Mucosa of stomach (tissue), 1 donor: Measurements from ENCODE around the gene NUP214.
"Not testable (repeated sequence)": the region's sequence is repeated elsewhere in the genome, so short reads cannot be mapped to it uniquely, and the experiment has no call there.

ENCODE experiments used
- H3K27me3 ChIP-seq: one replicate; pipeline ENCODE4 v1.7.0; 2013; ENCODE audit warnings: mild to moderate bottlenecking, low read length; ENCODE audit not compliant: control insufficient read depth, insufficient read depth
- H3K36me3 ChIP-seq: one replicate; pipeline ENCODE4 v1.7.0; 2013; ENCODE audit warnings: low read length; ENCODE audit not compliant: control insufficient read depth, insufficient read depth
- H3K4me1 ChIP-seq: one replicate; pipeline ENCODE4 v1.7.0; 2013; ENCODE audit warnings: mild to moderate bottlenecking, low read length; ENCODE audit not compliant: control insufficient read depth, insufficient read depth
- H3K4me3 ChIP-seq: one replicate; pipeline ENCODE4 v1.7.0; 2013; ENCODE audit warnings: low read length
- H3K9ac ChIP-seq: one replicate; pipeline ENCODE4 v1.7.0; 2013; ENCODE audit warnings: mild to moderate bottlenecking, low read length, moderate library complexity
- H3K9me3 ChIP-seq: one replicate; pipeline ENCODE4 v1.7.0; 2013; ENCODE audit warnings: mild to moderate bottlenecking, low read length, moderate library complexity; ENCODE audit not compliant: control insufficient read depth
- donor health status: Pancreatic carcinoma.

NUP214 gene

DNA sequence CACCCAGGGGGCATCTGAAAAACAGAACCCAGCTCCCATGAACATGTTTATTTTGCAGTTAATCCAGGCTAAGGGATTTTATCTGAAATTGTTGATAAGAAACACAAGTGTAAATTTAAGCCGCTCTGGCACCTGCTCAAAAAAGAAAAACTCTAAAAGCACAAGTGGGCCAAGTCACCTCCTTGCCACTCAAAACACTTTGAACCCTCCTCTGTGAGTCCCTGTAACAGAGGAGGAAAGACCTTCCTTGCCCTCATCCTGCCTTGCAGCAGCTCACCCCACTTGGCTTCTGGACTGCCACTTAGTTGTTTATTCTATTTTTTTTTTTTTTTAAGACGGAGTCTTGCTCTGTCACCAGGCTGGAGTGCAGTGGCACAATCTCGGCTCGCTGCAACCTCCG, 111.4 kb downstream of the NUP214 start:
- H3K9ac ChIP-seq = no peak overlapping the region
- peaks cover 17% of the 10 kb centered on the region for H3K4me1 ChIP-seq
- no peaks in the 10 kb centered on the region for H3K9me3 ChIP-seq
- no peaks in the 10 kb centered on the region for H3K36me3 ChIP-seq
- peaks cover 11% of the 10 kb centered on the region for H3K27me3 ChIP-seq
- no peak overlapping the region for H3K4me3 ChIP-seq

DNA sequence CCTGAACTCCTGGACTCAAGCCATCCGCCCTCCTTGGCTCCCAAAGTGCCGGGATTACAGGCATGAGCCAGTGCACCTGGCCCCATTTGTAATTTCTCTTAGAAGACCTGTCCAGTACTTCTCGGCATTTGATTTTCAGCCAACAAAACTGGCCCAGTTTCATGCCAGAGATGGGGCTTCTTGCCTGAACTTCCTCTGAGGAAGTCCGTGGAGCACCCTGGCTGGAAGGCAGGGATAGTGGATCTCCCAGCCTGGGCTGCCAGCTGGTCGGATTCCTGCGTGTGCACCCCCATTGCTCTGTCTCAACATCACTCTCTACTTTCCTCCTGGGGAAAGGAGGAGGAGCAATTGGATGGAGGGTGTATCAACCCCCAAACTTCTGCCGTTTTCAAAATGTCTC, 111.9 kb downstream of the NUP214 start:
- H3K9ac ChIP-seq = no peak overlapping the region
- H3K4me1 ChIP-seq = peaks cover 17% of the 10 kb centered on the region
- H3K36me3 ChIP-seq = no peaks in the 10 kb centered on the region
- H3K4me3 ChIP-seq = no peak overlapping the region
- no peaks in the 10 kb centered on the region for H3K9me3 ChIP-seq
- peaks cover 11% of the 10 kb centered on the region for H3K27me3 ChIP-seq

DNA sequence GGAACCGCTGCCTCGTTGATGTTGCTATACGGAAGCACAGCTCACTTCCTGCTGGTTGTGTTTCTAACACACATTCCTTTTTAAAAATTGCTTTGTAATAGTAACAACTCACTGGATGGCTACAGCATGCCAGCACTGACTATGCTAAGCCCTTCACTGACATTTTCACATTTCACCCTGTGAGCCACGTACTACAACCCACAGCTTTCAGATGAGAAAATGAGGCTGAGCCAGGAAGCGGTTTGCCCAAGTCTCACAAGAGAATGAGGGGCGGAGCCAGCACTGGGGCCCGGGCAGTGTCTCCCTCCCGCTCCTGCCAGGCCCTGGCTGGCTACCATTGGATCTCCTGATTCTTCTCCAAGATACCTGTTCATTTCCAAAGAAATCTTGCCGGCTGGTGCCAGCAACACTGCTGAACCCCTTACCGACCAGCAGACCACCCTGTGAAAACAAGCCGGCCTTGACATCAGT, 112.6 kb downstream of the NUP214 start:
- Histone ChIP-seq H3K4me3 (no peak overlapping the region), H3K36me3 (no peaks in the 10 kb centered on the region), H3K9ac (peak overlapping the region; percentile 38)

DNA sequence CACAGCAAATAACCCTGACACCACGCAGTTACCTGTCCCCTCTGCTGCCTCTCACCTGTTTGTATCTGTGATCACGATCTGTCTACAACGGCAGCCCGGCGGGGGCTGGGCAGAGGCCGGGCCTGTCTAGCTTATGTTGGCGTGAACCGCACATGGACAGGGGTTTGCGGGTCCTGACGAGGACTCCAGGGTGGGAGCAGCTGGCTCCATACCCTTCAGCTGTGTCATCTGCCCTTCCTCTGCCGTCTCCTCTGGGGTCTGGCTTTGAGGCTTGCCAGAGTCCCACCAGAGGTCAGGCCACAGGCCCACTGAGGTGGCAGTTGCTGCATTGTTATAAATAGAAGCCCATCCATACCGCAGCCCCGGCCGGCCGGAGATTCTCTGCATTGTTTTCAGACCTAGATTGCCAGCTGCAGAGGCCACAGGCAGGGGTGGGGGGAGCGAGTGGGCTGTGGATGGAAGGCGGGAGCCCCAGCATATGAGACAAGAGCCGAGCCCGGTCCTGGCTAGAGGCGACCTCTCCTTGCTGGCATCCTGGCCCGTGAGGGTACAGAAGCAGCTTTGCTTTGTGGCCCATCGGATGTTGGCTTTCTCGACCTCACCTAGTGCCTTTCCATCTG, 113.1 kb downstream of the NUP214 start:
- Histone ChIP-seq H3K36me3 (no peaks in the 10 kb centered on the region), H3K4me3 (no peak overlapping the region), H3K9ac (peak overlapping the region; percentile 38)

More for the DNA sequence above, 112.6 kb downstream of the NUP214 start:
- H3K9me3 ChIP-seq = no peaks in the 10 kb centered on the region
- H3K27me3 ChIP-seq = peaks cover 11% of the 10 kb centered on the region
- H3K4me1 ChIP-seq = peaks cover 17% of the 10 kb centered on the region

DNA sequence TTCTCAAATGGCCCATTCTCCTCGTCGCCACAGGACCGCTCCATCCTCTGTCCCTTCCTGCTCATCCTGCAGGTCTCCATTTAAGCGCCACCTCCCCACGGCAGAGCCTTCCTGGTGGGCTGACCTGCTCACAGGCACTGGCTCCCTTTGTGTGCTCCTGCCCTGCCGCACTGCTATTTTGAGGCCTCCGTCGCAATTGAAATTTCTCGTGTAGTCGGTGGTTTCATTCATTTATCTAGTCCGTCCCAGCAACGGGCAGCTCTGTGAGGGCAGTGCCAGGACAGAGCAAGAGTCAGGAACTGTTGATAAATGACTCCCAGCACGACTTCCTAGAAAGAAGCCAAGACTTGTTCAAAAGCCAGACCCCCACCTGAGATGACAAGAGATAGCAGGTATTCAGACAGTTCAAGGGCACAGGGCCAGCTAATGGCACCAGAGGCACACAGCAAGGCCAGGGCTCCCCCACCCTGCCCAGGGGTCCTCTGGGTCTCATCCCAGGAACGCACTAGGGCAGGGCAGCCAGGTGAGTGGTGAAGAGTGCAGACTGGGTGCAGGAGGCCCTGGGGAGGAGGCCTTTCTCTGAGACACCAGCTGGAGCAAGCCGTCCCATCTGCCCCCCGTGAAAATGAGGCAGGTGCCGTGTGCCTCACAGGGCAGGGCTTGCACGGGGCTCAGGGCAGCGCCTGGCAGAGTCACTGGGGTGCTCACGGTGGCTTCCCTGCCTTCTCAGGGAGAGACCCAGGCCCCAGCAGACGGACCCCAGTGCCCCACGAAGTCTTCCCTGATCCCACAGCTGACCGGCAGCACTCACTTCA, 114.0 kb downstream of the NUP214 start:
- Histone ChIP-seq H3K9ac (no peak overlapping the region), H3K4me1 (peaks cover 17% of the 10 kb centered on the region), H3K27me3 (peaks cover 11% of the 10 kb centered on the region)

More for the DNA sequence above, 113.1 kb downstream of the NUP214 start:
- H3K9me3 ChIP-seq = no peaks in the 10 kb centered on the region
- peaks cover 17% of the 10 kb centered on the region for H3K4me1 ChIP-seq
- peaks cover 11% of the 10 kb centered on the region for H3K27me3 ChIP-seq

DNA sequence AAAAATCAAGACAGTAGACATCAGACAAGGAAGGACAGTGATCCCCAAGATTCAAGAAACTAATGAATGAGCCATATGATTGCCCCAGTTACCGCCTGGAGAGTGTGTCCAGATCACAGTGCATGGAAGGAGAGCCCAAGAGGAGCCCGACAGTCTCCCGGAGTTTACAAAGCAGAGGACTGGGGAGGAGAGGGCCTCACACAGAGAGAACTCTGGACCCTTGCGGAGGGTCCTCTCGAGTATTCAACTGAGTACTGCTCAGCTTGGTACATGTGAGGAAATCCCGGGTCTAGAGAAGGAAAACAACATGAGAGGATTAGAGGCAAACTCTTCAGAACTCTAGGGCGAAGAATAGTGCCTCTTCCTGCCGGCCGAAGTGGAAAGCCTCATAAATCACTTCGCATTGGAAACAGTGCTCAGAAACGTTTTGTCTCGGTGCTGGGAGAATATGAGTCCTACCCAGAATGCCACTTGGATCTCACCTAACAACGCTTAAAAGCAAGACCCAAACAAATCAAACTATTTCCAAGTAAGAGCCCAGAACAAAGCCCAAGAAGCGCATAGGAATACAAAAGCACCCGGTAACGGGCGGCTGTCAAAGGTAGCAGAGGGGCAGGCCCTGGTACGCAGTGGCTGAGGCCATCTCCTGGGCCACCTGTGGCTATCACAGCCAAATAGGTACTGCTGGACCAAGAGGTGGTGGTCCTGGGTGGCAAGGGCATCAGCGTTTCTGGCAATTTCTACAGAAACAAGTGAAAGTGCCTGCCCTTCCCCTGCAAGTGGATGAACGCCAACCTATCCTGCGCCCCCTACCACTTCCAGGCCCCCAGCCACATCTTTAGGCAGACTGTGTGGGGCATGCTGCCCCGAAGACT, 114.9 kb downstream of the NUP214 start:
- peaks cover 17% of the 10 kb centered on the region for H3K4me1 ChIP-seq
- H3K4me3 ChIP-seq = no peak overlapping the region
- no peaks in the 10 kb centered on the region for H3K9me3 ChIP-seq
- H3K36me3 ChIP-seq = no peaks in the 10 kb centered on the region
- no peak overlapping the region for H3K9ac ChIP-seq
- peaks cover 11% of the 10 kb centered on the region for H3K27me3 ChIP-seq

More for the DNA sequence above, 114.0 kb downstream of the NUP214 start:
- Histone ChIP-seq H3K9me3 (no peaks in the 10 kb centered on the region), H3K4me3 (no peak overlapping the region), H3K36me3 (no peaks in the 10 kb centered on the region)

DNA sequence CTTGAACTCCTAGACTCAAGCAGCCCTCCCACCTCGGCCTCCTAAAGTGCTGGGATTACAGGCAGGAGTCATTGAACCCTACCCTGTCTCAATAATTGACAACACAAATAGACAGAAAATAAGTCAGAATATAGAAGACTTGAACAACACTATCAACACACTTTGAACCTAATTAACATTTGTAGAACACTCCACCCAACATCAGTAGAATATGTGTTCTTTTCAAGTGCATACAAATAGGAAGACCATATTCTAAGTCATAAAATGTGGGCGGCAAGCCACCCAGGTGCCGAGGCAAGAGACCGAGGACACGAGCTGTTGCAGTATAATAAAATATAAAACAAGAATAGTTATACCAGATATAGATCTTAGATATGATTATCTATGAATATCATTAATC, 118.9 kb downstream of the NUP214 start:
- not testable (repeated sequence) for H3K4me1 ChIP-seq, H3K4me3 ChIP-seq, H3K9ac ChIP-seq, H3K9me3 ChIP-seq, H3K27me3 ChIP-seq, H3K36me3 ChIP-seq

DNA sequence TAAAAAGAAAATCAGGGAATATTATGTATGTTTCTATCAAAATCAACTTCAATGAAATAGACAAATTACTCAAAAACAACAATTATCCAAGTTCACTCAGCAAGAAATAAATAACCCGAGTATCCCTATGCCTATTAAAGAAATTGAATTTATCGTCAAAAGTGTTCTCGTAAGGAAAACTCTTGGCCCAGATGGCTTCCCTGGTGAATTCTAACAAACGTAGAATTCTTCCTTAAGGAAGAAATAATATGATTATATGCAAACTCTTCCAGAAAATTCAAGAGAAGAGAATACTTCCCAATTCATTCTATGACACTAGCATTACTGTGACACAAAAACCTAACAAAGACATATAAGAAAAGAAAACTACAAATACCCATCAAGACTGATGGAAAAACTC, 121.2 kb downstream of the NUP214 start:
- Histone ChIP-seq H3K4me3 (no peak overlapping the region), H3K4me1 (no peaks in the 10 kb centered on the region), H3K9me3 (no peaks in the 10 kb centered on the region), H3K36me3 (no peaks in the 10 kb centered on the region), H3K27me3 (no peaks in the 10 kb centered on the region), H3K9ac (no peak overlapping the region)

DNA sequence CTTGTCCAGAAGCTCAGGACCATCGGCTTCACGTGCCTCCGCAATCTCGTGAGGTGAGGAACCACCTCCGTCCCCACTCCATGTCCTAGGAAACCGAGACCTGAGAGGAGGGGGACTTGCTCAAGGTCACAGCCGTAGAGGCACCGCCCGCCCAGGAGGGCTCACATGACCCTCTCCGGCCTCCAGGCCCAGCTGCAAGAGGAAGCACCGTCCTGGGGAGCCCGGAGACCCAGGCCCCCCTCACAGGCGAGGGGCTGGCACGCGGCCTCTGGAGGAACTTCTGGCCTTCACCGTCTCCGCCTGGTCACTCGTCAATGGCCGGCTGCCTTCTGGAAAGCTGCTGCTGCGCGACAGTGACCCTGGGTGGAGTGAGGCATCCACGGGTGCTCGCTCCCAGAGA, 126.7 kb downstream of the NUP214 start:
- Histone ChIP-seq H3K4me3 (no peak overlapping the region), H3K27me3 (no peaks in the 10 kb centered on the region), H3K4me1 (peaks cover 4% of the 10 kb centered on the region), H3K9me3 (no peaks in the 10 kb centered on the region), H3K9ac (no peak overlapping the region), H3K36me3 (no peaks in the 10 kb centered on the region)

DNA sequence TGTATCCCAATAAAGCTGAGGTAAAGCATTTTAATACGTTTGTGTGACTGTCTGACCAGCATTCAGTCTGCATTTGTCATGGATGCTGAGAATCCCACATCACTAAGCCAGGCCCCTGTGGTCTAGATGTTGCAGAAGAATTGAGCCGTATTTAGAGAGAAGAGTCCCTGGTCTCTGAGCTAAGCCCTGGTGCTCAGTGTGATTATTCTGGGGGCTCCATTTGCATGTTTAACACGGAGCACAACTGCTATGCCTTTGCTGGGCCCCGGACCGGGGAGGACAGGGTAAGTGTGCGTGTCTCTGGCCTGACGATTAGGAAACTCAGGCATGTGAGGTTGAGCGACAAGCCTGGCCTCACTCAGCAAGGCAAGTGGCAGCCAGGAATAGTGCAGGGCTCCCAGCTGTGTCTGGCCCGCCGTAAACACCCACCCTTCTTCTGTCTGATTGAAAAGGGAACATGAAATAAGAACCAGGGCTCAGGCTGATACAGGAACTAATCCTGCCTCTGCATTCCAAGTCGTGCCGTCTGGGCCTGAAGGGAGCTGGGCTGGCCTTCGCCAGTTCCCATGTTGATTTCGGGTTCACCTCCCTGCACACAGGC, 128.6 kb downstream of the NUP214 start:
- Histone ChIP-seq H3K4me3 (no peak overlapping the region), H3K4me1 (peaks cover 4% of the 10 kb centered on the region), H3K36me3 (no peaks in the 10 kb centered on the region), H3K27me3 (no peaks in the 10 kb centered on the region), H3K9me3 (no peaks in the 10 kb centered on the region), H3K9ac (no peak overlapping the region)

DNA sequence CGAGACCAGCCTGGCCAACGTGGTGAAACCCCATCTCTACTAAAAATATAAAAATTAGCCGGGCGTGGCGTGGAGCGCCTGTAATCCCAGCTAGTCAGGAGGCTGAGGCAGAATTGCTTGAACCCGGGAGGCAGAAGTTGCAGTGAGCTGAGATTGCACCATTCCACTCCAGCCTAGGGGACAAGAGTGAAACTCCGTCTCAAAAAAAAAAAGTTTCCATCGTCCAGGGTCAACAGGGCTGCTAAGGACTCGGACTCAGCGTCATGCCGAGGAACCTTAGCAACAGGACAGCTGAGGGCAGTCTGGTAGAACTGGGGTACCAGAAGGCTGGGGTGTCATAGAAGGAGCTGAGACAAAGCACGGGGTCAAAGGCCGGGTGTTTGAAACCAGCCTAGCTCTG, 129.2 kb downstream of the NUP214 start:
- no peaks in the 10 kb centered on the region for H3K9me3 ChIP-seq
- no peaks in the 10 kb centered on the region for H3K27me3 ChIP-seq
- peaks cover 4% of the 10 kb centered on the region for H3K4me1 ChIP-seq
- H3K36me3 ChIP-seq = no peaks in the 10 kb centered on the region
- no peak overlapping the region for H3K9ac ChIP-seq
- H3K4me3 ChIP-seq = no peak overlapping the region
